OCI-M2 (cell line): Measurements from ENCODE around the gene RIPOR1.
A peak's percentile ranks its signal among the peaks of the same experiment; 100 is the strongest.
"Not testable (repeated sequence)": the region's sequence is repeated elsewhere in the genome, so short reads cannot be mapped to it uniquely, and the experiment has no call there.

ENCODE experiments used
- DNase-seq: peaks from one replicate; lab custom pipeline; 2025; ENCODE audit not compliant: unreplicated experiment; lab: John Stamatoyannopoulos, UW

Gene RIPOR1, protein sequence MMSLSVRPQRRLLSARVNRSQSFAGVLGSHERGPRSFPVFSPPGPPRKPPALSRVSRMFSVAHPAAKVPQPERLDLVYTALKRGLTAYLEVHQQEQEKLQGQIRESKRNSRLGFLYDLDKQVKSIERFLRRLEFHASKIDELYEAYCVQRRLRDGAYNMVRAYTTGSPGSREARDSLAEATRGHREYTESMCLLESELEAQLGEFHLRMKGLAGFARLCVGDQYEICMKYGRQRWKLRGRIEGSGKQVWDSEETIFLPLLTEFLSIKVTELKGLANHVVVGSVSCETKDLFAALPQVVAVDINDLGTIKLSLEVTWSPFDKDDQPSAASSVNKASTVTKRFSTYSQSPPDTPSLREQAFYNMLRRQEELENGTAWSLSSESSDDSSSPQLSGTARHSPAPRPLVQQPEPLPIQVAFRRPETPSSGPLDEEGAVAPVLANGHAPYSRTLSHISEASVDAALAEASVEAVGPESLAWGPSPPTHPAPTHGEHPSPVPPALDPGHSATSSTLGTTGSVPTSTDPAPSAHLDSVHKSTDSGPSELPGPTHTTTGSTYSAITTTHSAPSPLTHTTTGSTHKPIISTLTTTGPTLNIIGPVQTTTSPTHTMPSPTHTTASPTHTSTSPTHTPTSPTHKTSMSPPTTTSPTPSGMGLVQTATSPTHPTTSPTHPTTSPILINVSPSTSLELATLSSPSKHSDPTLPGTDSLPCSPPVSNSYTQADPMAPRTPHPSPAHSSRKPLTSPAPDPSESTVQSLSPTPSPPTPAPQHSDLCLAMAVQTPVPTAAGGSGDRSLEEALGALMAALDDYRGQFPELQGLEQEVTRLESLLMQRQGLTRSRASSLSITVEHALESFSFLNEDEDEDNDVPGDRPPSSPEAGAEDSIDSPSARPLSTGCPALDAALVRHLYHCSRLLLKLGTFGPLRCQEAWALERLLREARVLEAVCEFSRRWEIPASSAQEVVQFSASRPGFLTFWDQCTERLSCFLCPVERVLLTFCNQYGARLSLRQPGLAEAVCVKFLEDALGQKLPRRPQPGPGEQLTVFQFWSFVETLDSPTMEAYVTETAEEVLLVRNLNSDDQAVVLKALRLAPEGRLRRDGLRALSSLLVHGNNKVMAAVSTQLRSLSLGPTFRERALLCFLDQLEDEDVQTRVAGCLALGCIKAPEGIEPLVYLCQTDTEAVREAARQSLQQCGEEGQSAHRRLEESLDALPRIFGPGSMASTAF

DNA sequence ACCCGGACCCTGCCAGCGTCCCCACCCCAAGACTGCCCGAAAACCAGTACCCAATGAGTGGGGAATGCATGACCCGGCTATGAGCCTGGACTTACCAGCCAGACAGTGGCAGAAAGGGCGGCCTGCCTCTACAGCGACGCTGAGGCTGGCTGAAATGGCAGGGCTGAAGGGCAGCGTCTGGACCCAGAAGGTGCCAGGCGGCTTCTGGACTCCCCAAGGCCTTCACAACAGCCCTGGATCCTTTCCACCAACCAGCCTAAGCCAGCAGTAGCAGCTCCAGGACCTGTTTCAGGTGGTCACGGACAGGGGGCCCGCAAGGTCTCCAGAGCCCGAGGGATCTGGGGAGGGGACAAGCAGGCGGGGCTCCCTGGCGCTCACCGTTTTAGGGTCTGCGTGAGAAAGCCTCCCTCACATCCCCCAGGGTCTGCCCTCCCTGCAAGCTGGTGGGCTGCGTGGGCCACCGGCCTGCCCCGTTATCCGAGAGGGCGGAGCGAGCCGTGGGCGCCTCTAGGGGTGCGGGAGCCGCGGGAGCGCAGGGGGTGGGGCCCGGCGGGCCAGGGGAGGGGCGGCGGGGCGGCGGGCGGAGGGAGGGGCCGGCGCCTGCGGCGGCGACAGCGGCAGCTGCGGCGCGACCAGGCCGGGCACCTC is at the start of gene RIPOR1:
Gene RIPOR1, plus strand, starts transcription at position 608 of the 648 bp plus-strand sequence. CDS start 9,618 bp downstream, outside the sequence.
- DNase-seq, result no peak

DNA sequence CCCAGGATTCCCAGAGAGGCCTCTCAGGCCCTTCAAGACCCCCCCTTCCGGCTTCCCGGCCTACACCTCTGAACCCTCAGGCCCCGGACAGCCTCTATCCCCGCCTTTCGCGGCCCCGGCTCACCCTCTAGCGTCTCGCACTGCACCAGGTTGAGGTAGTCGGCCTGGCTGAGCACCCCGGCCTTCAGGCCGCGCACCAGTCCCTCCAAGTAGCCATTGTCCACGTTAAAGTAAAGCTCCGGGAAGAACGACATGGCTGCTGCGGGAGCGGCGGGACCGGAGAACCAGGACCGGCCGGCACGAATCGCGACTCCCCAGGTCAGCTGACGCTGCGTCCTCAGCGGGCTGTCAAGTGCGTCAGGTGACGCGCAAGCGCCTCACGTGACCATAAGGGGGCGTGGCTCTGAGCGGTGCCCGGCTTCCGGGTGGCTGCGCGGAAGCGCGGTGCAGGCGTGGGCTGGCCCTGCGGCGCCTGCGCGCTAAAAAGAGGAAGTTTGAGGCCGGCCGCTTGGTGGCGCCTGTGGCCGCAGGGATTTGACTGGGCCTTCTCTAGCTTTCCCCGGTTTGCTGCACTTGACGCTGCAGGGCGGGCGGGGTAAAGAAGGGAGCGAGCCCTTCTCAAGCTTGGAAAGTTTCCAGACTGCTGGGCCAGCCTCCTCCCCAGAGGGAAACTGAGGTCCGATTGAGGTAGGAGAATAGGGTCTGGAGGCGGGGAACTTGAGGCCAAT is 47.6 kb upstream of the RIPOR1 start, which contains the start of gene ATP6V0D1:
Gene ATP6V0D1, minus strand, starts transcription at position 325 of the 728 bp plus-strand sequence. Its CDS starts 71 bp downstream, at position 254.
- DNase-seq, result peak; percentile 81

DNA sequence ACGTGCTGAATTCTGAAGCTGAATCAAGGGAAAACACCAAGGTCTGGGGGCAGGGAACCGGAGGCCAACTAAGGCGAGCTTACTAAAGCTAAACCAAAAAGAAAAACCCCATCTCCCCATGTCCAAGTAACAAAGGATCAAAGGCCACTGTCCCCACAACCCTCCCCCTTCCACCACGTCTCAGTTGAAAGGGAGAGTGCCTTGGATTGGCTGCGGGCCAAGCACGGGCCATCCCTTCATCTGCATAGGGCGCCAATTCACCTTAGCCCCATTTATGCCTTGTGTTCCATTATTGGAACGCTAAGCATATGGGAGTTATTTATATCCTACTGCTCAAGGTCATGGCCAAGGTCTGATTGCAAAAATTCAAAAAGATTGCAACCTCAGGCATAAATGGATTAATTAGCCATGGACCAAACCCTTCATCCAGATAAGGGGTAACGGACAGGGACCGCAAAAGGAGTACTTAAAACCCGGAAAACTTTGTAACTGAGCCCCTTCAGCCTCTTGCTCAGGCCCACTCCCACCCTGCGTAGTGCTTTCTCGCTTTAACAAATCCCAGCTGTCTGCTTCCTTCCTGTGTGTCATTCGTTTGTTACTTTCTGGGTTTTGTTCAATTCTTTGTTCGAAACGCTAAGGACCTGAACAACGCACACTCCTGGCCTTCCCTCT is 46.9 kb upstream of the RIPOR1 start:
- no peak for DNase-seq

DNA sequence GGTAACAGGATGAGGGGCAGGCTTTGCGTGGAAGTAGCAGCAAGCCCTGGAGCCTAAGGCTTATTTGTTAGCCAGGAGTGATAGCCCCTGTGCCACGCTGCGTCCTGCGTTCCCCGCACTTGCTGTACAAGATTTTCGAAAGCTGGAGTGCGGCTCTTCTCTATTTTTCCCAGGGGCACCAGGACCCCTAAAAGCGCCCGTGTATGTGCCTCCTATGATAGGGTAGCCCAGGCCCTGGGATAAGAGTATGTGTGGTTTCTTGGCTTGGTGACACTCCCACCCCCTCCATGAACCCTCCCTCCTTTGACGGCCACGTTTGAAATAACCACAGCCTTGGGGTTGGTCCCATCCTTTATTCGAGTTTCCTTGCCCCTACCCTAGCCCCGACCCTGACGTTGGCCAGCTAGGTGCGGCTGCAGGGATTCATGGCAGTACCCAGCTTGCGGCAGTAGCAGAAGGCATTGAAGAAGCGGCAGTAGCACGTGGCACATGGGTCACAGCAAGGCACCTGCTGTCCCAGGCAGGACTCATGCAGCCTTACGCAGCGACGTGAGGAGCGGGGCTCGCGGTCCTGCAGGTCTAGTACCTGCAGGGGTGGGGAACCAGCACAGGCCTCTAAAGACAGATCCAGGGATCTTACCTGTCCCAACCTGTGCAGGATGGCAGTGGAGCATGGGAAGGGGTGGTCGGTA is 46.2 kb upstream of the RIPOR1 start:
- DNase-seq, result no peak

DNA sequence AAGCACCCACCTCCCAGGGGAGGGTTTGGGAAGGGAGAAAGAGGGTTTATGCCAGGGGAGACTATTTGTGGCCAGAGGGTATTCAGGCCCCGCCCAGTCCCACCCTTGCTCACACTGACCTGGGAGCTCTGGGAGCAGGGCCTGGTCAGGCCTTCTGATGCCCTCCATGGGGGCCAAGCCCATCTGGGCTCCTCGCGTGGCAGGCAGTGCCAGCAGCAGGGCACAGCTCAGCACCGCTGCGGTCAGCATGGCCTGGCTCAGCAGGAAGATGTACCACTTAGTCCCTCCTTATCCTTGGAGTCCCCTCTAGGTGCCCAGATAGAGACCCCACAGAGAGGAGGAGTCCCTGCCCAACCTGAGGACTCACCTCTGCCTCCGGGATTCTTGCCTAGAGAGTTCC is 45.5 kb upstream of the RIPOR1 start, which contains the start of gene AGRP:
Gene AGRP, minus strand, starts transcription at position 398 of the 400 bp plus-strand sequence. Its CDS starts 149 bp downstream, at position 249.
- no peak for DNase-seq

DNA sequence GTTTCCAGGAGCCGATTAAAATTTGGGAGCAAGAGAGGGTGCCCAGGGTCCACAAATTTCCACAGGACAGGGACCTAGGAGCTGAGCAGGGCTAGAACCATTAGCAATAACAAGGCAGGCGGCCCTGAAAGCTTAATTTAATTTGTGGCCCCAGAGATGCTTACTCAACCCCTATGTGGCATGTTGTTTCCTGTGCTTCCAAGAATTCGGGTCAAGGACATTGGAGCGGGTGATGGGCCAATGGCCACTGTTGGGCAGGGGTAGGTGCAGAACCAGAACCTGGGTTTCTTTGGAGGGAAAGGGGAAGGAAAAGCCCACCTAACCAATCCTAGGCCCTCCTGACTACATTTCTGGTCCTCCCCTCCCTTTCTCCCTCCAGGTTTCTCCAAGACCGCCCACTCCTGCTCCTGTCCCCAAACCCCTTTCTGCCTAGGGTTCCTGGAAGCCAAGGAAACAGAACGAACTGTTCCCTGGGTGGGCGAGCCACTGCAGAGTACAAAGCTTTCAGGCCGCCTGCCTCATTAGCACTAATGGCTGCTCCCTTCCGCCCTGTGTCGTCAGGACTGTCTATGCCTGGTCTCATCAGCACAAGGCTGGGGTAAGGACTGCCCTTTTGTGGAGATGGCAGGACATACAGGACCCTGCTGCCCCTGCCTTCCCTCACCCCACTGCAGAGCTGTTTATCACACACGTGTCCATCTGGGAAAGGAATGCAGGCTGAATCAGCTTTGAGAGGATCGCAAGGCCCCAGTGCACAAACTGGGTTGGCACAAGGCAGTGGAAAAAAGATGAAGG is 44.7 kb upstream of the RIPOR1 start:
- no peak for DNase-seq

DNA sequence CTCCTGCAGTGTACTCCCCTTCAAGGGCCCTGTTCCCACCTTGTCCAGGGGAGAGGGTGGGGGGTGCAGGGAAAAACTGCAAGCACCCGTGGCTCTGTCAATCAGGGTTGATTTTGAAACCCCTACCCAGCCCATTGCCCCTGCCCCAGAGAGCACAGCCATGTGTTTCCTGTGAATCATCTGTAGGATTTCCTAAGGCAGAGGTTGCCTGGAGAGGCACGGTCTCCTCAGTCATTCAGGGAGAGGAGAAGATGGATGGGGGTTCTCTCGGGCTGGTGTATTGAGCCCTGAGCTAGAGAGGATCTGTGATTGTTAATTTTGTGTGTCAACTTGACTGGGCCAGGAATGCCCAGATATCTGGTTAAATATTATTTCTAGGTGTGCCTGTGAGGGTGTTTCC is 41.8 kb upstream of the RIPOR1 start:
- DNase-seq, result no peak

DNA sequence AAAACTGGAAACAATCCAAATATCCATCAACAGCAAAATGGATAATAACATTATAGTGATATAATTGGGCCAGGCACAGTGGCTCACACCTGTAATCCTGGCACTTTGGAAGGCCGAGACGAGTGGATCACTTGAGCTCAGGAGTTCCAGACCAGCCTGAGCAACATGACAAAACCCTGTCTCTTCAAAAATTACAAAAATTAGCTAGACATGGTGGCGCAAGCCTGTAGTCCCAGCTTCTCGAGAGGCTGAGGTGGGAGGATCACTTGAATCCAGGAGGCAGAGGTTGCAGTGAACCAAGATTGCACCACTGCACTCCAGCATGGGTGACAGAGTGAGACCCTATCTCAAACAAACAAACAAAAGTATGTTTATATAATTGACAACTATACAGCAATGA is 41.1 kb upstream of the RIPOR1 start:
- DNase-seq, result not testable (repeated sequence)

DNA sequence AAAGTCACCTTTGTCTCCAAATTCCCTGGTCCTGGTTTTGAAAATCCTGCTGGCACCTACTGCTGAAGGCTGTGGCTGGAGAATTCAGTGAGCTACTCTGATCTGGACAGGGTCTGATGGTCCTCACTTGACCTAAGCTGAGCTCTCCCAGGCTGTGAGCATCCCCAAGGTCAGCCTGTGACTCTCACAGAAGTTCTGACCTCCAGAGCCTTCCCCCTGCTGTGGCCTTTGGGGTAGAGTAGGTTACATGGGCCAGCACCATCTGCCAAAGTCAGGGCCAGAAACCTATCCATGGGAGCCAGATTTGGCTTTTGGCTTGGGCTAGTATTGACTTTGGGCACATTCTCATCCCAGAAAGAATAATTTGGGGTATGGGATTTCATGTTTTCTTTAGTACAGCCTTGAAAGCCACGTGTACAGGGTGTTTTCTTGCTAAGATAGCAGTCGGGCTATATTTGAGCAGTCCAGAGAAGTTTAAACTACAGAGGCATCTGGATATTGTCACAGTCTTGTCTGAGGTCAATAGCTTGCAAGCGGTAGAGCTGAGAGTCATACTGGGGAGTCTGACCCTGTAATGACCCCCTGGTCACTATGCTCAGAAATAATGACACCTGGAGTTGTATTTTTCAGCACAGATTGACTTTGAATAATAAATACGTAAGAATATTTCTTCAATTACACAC is 39.1 kb upstream of the RIPOR1 start:
- DNase-seq, result no peak

DNA sequence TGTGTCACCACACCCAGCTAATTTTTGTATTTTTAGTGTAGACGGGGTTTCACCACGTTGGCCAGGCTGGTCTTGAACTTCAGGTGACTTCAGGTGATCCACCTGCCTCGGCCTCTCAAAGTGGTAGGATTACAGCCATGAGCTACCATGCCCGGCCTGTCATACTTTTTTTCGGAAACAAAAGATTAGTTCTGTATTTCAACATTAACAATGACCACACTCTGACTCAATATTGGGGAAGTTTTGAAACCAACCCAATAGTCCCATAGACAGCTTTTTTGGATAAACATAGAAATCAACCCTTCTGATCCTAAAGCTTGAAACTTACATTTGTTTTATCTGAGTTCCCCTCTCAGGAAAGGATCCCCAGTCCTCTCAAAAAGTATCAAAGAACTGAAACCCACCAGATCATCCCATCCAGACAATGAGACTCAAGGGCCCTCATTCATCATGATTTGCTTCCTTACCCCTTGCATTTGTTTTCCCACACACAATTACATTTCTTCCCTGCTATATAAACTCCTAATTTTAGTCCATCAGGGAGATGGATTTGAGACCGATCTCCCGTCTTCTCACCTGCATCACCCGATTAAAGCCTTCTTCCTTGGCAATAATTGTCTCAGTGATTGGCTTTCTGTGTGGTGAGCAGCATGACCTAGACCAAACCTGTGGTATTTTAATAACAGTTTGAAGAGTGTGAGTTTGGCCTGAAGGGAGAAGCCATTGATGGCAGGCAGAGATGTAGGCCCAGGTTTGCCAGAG is 38.1 kb upstream of the RIPOR1 start:
- no peak for DNase-seq

DNA sequence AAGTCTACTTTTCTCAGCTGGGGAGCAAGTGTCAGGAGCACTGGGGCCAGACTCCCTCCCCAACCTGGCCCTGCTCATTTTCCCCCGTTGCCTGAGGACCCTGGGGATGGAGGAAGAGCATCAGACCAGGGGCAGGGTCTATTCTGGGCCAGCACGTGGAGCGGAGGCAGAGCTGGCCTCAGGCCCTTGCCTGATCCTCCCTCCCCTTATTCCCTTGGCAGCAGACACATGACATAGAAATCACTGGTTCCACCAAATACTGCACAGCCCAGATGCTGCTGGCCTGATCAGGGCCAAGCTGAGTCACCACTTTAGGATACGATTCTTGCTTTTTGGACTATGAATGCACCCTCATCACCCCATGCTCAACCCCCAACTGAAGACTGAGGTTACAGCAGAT is 29.5 kb upstream of the RIPOR1 start:
- no peak for DNase-seq

DNA sequence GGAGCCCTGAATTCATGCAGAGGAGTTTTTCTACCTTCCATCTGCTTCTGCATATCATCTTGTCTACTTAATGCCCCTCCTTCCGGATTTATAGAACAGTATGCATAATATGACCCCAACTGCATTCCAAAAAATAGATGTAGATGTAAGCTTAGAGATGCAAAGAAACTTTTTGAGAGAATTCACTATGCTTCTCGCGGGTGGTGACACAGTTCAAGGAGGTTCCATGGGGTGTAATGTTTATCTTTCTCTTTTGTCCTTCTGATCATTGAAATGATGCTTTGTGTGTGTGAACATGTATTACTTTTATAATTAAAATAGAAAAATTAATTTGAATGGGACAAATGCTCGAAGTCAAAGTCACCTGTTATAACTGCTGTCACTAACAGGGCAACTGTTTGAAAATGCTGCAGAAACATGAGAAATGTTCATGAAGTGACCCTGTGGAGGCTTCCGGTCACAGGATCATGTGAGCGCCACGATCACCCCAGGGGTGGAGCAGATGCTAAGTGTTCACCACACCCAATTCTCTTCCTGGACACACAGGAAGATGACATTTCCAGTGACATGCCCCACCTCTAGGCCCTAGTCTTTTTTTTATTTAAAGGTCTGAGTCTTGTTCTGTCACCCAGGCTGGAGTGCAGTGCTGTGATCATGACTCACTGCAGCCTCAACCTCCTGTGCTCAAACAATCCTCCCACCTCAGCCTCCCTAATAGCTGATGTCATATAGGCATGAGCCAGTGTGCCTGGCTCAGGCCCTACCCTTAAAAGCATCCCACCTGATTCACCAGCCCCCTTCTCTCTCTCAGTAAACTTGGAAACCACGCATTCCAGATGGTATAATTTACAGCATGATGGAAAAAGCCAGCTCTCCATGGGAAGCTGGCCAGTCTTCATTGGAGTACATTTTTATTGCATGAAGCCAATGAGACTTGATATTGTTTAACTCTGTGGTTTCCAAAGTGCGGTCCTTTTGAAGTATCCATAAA is 24.3 kb upstream of the RIPOR1 start:
- DNase-seq, result no peak

DNA sequence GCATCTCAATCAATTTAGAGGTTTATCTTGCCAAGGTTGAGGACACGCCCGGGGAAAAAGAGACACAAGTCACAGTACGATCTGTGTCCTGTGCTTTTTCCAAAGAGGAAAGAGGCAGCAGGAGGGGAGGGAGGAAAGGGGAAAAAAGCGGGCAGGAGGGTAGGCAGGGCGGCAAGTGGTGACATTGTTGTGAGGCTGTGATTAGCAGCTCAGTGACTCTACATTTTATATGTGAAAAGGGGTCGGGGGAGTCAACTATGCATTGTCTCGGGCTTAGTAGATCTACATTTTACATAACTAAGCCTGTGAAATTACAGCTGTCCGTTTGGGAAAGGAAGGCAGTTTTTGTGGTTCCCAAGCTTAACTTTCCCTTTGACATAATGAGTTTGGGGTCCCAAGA is 22.2 kb upstream of the RIPOR1 start:
- no peak for DNase-seq

DNA sequence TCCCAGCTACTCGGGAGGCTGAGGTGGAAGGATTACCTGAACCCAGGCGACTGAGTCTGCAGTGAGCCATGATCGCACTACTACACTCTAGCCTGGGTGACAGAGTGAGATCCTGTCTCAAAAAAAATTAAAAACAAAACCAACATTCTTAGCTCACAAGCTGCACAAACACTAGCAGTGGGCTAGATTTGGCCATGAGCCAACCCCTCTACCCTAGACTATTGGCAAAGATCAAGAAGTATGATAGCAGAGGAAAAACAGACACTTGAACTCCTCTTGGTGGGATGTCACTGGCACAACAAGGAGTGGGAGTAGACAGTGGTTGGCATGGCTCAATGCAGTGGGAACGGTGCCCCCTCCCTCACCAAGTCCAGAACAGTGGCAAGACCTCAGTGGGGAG is 19.6 kb upstream of the RIPOR1 start:
- no peak for DNase-seq

DNA sequence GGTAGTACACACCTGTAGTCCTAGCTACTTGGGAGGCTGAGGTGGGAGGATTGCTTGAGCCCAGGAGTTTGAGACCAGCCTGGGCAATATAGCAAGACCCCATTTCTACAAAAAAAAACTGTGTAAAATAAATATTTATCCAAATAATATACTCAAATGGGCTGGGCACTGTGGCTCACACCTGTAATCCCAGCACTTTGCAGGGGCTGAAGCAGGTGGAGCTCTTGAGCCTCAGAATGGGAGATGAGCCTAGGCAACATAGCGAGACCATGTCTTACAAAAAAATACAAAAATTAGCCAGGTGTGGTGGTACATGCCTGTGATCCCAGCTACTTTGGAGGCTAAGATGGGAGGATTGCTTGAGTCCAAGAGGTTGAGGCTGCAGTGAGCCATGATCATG is 14.7 kb upstream of the RIPOR1 start:
- DNase-seq, result not testable (repeated sequence)
